ENCODE results near the gene NMT1. TPM values are rescaled to one million over a fixed set of nuclear protein-coding genes. Genes with fewer than 3 reads are reported as not detected.

The NMT1 gene
- total and polyA plus RNA-seq, 2 experiments from 2014 or later: 95.6 to 298 TPM

DNA sequence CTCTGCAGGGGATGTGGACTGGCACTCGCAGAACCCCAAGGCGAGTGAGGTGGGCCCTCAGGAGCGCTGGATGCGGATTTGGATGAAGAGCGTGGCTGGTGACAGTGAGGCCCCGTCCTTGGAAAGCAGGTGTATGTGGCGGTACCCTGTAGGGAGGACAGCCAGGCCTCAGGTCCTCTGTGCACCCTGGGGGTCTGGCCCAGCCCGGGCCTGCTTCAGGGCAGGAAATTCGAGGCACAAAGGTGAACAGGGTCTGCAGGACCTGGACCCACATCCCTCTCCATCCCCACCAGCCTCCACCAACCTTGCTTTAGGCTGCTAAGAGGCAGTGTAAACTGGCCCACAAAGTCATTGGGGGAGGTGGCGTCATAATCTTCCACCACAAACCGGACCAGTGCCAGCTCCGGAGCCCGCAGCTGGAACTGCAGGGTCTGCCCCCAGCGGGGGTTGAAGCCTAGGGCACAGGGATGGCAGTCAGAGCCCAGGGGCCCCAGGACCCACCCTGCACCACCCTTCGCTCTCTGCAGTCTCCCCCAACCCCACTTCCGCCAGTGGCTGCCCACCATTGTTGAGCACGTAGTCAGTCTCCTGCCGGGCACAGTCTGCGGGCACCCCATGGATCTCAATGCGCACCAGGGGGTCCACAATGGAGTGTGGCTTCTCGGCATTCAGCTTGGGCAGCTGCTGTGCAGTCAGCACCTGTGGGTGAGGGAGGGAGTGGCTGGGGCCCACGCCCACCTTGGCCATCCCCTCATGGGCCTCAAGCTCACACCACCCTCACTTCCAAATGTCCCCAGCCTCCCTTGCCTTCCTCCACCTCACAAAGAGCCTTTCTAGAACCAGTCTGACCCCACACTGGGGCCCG, 51.7 kb downstream of the NMT1 start:
- Histone ChIP-seq H3K9me2 (ENCODE audit: insufficient read depth) (no peaks in the 10 kb centered on the region), H2AFZ (no peak overlapping the region), H3K27ac (ENCODE audit: low read depth) (no peak overlapping the region), H3K4me2 (no peak overlapping the region), H3K79me2 (replicated peaks; ENCODE audit: insufficient read depth) (no peaks in the 10 kb centered on the region), H3K4me3 (no peak overlapping the region), H4K20me1 (replicated peaks; ENCODE audit: insufficient read depth) (no peaks in the 10 kb centered on the region), H3K4me1 (ENCODE audit: insufficient read depth) (peaks cover 4% of the 10 kb centered on the region; the same call in 1 of the 2 replicates), H3K27me3 (ENCODE audit: insufficient read depth) (no peaks in the 10 kb centered on the region), H3K36me3 (ENCODE audit: insufficient read depth) (no peaks in the 10 kb centered on the region), H3F3A (replicated peaks; ENCODE audit: low read depth) (peaks cover 2% of the 10 kb centered on the region; the same call in 1 of the 2 replicates)
- peaks cover 22% of the 10 kb centered on the region for H3K27me3 Mint-ChIP-seq (ENCODE audit: insufficient read depth, low read depth, poor library complexity)
- H3K9me3 Mint-ChIP-seq: no peaks in the 10 kb centered on the region
- peaks cover 12% of the 10 kb centered on the region for H3K36me3 Mint-ChIP-seq (ENCODE audit: low read depth)
- no peak overlapping the region; the same call in 1 of the 2 replicates for H3K27ac Mint-ChIP-seq
- no peak for DNase-seq (ENCODE audit: low spot score)
- peaks cover 31% of the 10 kb centered on the region for H3K4me1 Mint-ChIP-seq
- no peak for TF ChIP-seq CREB1 (CRISPR knock-in tag; IDR thresholded peaks at IDR 0.05; ENCODE audit: low read depth)
- TF ChIP-seq, protein P1, sequence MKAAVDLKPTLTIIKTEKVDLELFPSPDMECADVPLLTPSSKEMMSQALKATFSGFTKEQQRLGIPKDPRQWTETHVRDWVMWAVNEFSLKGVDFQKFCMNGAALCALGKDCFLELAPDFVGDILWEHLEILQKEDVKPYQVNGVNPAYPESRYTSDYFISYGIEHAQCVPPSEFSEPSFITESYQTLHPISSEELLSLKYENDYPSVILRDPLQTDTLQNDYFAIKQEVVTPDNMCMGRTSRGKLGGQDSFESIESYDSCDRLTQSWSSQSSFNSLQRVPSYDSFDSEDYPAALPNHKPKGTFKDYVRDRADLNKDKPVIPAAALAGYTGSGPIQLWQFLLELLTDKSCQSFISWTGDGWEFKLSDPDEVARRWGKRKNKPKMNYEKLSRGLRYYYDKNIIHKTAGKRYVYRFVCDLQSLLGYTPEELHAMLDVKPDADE (IDR thresholded peaks at IDR 0.05): no peak
- no peak for TF ChIP-seq POLR2AphosphoS5 (IDR thresholded peaks at IDR 0.05; ENCODE audit: low read depth)
- TF ChIP-seq STAT1 (IDR thresholded peaks at IDR 0.05; ENCODE audit: unreplicated experiment): no peak
- TF ChIP-seq ZNF114 (CRISPR knock-in tag; IDR thresholded peaks at IDR 0.05): no peak
- no peak for TF ChIP-seq EZH2phosphoT487 (IDR thresholded peaks at IDR 0.05; ENCODE audit: unreplicated experiment)
- TF ChIP-seq NANOG (IDR thresholded peaks at IDR 0.05; ENCODE audit: borderline replicate concordance): no peak
- TF ChIP-seq JUNB (IDR thresholded peaks at IDR 0.05; ENCODE audit: unreplicated experiment): no peak
- TF ChIP-seq EZH2 (IDR thresholded peaks at IDR 0.05; ENCODE audit: low read depth, unreplicated experiment): no peak
- TF ChIP-seq, protein P2, sequence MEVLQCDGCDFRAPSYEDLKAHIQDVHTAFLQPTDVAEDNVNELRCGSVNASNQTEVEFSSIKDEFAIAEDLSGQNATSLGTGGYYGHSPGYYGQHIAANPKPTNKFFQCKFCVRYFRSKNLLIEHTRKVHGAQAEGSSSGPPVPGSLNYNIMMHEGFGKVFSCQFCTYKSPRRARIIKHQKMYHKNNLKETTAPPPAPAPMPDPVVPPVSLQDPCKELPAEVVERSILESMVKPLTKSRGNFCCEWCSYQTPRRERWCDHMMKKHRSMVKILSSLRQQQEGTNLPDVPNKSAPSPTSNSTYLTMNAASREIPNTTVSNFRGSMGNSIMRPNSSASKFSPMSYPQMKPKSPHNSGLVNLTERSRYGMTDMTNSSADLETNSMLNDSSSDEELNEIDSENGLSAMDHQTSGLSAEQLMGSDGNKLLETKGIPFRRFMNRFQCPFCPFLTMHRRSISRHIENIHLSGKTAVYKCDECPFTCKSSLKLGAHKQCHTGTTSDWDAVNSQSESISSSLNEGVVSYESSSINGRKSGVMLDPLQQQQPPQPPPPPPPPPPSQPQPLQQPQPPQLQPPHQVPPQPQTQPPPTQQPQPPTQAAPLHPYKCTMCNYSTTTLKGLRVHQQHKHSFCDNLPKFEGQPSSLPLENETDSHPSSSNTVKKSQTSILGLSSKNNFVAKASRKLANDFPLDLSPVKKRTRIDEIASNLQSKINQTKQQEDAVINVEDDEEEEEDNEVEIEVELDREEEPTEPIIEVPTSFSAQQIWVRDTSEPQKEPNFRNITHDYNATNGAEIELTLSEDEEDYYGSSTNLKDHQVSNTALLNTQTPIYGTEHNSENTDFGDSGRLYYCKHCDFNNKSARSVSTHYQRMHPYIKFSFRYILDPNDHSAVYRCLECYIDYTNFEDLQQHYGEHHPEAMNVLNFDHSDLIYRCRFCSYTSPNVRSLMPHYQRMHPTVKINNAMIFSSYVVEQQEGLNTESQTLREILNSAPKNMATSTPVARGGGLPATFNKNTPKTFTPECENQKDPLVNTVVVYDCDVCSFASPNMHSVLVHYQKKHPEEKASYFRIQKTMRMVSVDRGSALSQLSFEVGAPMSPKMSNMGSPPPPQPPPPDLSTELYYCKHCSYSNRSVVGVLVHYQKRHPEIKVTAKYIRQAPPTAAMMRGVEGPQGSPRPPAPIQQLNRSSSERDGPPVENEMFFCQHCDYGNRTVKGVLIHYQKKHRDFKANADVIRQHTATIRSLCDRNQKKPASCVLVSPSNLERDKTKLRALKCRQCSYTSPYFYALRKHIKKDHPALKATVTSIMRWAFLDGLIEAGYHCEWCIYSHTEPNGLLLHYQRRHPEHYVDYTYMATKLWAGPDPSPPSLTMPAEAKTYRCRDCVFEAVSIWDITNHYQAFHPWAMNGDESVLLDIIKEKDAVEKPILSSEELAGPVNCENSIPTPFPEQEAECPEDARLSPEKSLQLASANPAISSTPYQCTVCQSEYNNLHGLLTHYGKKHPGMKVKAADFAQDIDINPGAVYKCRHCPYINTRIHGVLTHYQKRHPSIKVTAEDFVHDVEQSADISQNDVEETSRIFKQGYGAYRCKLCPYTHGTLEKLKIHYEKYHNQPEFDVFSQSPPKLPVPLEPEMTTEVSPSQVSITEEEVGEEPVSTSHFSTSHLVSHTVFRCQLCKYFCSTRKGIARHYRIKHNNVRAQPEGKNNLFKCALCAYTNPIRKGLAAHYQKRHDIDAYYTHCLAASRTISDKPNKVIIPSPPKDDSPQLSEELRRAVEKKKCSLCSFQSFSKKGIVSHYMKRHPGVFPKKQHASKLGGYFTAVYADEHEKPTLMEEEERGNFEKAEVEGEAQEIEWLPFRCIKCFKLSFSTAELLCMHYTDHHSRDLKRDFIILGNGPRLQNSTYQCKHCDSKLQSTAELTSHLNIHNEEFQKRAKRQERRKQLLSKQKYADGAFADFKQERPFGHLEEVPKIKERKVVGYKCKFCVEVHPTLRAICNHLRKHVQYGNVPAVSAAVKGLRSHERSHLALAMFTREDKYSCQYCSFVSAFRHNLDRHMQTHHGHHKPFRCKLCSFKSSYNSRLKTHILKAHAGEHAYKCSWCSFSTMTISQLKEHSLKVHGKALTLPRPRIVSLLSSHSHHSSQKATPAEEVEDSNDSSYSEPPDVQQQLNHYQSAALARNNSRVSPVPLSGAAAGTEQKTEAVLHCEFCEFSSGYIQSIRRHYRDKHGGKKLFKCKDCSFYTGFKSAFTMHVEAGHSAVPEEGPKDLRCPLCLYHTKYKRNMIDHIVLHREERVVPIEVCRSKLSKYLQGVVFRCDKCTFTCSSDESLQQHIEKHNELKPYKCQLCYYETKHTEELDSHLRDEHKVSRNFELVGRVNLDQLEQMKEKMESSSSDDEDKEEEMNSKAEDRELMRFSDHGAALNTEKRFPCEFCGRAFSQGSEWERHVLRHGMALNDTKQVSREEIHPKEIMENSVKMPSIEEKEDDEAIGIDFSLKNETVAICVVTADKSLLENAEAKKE (CRISPR knock-in tag; IDR thresholded peaks at IDR 0.05): no peak
- no peak for TF ChIP-seq ZNF331 (CRISPR knock-in tag; IDR thresholded peaks at IDR 0.05; ENCODE audit: low read depth)
- TF ChIP-seq, protein P3, sequence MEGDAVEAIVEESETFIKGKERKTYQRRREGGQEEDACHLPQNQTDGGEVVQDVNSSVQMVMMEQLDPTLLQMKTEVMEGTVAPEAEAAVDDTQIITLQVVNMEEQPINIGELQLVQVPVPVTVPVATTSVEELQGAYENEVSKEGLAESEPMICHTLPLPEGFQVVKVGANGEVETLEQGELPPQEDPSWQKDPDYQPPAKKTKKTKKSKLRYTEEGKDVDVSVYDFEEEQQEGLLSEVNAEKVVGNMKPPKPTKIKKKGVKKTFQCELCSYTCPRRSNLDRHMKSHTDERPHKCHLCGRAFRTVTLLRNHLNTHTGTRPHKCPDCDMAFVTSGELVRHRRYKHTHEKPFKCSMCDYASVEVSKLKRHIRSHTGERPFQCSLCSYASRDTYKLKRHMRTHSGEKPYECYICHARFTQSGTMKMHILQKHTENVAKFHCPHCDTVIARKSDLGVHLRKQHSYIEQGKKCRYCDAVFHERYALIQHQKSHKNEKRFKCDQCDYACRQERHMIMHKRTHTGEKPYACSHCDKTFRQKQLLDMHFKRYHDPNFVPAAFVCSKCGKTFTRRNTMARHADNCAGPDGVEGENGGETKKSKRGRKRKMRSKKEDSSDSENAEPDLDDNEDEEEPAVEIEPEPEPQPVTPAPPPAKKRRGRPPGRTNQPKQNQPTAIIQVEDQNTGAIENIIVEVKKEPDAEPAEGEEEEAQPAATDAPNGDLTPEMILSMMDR (conservative IDR thresholded peaks at IDR 0.05; ENCODE audit: low read depth in 2 of 2): no peak
- TF ChIP-seq, protein P4, sequence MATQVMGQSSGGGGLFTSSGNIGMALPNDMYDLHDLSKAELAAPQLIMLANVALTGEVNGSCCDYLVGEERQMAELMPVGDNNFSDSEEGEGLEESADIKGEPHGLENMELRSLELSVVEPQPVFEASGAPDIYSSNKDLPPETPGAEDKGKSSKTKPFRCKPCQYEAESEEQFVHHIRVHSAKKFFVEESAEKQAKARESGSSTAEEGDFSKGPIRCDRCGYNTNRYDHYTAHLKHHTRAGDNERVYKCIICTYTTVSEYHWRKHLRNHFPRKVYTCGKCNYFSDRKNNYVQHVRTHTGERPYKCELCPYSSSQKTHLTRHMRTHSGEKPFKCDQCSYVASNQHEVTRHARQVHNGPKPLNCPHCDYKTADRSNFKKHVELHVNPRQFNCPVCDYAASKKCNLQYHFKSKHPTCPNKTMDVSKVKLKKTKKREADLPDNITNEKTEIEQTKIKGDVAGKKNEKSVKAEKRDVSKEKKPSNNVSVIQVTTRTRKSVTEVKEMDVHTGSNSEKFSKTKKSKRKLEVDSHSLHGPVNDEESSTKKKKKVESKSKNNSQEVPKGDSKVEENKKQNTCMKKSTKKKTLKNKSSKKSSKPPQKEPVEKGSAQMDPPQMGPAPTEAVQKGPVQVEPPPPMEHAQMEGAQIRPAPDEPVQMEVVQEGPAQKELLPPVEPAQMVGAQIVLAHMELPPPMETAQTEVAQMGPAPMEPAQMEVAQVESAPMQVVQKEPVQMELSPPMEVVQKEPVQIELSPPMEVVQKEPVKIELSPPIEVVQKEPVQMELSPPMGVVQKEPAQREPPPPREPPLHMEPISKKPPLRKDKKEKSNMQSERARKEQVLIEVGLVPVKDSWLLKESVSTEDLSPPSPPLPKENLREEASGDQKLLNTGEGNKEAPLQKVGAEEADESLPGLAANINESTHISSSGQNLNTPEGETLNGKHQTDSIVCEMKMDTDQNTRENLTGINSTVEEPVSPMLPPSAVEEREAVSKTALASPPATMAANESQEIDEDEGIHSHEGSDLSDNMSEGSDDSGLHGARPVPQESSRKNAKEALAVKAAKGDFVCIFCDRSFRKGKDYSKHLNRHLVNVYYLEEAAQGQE (IDR thresholded peaks at IDR 0.05; ENCODE audit: unreplicated experiment): no peak
- ATAC-seq: no peak
- no peak overlapping the region for H3K4me3 Mint-ChIP-seq
